IPS-18c (cell line): ENCODE measurements around the gene MCCD1.
"Not testable (repeated sequence)": the region's sequence is repeated elsewhere in the genome, so short reads cannot be mapped to it uniquely, and the experiment has no call there.

Experiments used
- H3K4me3 ChIP-seq: 2 replicates; pipeline ENCODE4 v1.7.0; 2013; ENCODE audit warnings: low read depth, mild to moderate bottlenecking, low read length, moderate library complexity; ENCODE audit not compliant: insufficient read depth
- H3K9me3 ChIP-seq: one replicate; pipeline ENCODE4 v1.6.1; 2013; ENCODE audit warnings: mild to moderate bottlenecking, low read length, moderate library complexity; ENCODE audit not compliant: control insufficient read depth, insufficient read depth

The MCCD1 gene

DNA sequence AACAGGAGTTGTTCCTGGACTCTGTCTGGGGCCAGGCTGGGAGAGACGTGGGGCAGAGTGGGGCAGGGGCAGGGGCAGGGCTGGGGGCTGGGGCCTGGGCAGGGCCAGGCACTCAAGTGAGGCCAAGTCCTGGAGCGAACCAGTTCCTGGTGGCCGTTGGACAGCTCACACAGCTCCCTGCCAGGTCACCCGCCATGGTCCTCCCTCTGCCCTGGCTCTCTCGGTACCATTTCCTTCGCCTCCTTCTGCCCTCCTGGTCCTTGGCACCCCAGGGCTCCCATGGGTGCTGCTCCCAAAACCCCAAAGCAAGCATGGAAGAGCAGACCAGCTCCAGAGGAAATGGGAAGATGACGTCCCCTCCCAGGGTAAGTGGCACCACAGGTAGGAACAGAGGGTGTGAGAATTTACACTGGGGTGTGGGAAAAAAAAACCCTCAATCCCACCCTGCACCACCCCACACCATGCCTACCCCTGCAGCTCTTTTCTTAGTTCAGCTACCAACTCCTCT, at the start of gene MCCD1:
Gene MCCD1, plus strand, starts transcription at position 142 of the 508 bp plus-strand sequence. Its CDS starts 53 bp downstream, at position 195.
- Histone ChIP-seq H3K9me3 (no peaks in the 10 kb centered on the region), H3K4me3 (no peak within 1 kb of the TSS)

DNA sequence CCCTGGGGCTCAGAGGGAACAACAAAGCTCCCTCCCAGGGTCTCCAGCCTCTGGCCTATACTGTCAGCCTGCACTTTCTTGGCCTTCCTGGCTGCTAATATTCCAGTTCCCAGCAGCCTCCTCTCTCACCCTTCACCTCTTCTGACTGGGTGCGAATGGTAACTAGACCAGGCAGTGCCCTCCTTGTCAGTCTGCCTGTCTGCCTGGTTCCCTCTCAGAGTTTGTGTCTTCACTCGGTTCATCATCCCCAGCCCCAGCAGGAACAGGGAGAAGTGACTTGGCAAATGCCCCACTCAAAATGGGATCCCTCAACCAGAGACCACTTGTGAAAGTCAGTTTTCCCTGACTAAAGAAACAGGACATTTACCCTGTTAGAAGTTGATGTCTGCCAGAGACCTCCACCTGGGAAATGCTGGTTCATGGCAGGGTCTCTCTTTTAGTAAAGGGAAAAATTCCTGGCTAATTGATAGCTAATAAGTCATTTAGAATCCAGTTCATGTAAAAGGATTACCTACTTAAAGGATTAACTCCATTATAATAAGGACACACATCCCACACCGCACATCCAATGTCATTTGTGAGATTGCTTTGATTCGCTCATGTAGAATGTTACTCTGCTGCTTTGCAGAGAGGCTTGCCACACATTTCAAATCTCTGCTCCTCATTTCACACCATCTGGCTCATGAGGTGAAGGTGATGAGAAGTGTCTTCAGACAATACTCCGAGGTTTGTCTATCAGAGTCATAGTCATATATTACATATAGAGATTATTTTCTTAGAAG, 49.4 kb upstream of the MCCD1 start:
- no peak overlapping the region for H3K4me3 ChIP-seq
- no peaks in the 10 kb centered on the region for H3K9me3 ChIP-seq

DNA sequence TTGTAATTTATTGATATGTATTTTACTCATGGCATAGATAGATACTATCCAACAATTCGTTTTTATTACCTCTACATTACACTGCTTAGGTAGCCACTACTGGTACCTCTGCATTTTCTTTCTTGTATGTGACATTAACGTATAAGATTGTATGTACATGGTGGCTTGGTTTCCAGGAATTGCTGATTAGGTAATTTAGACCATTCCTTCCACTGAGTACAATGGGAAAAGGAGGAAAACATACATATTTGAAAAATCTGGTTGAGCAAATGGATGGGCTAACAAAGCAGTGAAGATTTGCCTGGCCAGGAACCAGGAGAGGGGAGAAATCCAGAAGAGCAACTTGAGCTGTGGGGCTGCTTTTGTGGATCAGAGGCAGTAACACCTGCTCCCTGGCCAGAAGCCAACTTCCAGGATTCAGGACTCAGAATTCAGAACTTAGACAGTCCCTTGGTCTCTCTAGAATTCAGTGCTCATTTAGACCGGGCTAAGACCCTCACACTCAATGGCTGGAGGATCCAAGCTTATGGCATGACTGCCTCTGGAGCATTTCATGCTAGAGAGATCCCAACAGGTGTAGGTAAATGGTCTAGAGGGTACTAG, 48.7 kb upstream of the MCCD1 start:
- no peak overlapping the region for H3K4me3 ChIP-seq

DNA sequence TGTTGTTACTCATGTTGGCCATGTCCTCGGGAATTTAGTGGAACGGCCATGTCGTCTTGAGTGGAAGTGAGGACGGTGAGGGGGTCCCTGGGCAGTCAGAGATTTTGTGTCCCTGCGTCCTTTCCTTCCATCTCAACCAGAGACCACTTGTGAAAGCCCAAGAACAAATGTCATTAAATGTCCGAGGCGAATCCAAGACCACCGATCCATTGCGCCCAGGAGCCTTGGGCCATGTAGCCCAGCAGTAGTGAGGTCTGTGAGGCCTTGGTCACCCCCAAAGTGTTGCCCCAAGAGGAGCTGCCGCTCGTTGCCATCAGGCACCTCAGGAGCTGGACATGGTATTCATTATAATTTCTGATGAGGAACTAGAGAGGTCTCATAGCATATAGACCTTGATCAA, 48.2 kb upstream of the MCCD1 start:
- Histone ChIP-seq H3K4me3 (no peak overlapping the region), H3K9me3 (no peaks in the 10 kb centered on the region)

More for the DNA sequence above, 48.7 kb upstream of the MCCD1 start:
- H3K9me3 ChIP-seq = no peaks in the 10 kb centered on the region

GRCh38 chr6:31483392-31483791, 45.4 kb upstream of the MCCD1 start:
- Histone ChIP-seq H3K9me3 (peaks cover 4% of the 10 kb centered on the region), H3K4me3 (no peak overlapping the region)

DNA sequence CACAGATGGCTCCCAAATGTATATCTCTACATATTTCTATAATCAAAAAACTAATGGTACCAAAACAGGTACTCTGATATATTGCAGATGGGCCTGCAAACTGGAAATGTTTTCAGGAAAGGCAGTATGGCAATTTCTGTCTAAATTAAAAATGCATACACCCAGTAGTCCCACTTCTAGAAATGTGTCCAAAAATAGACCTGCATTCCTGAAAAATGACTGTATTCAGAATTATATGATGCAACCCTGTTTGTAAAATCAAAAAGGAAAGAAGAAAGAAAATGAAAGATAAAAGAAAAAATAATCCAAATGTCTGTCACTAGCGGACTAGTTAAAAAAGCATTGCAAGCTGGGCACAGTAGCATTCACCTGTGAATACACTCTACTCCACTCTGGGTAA, 43.7 kb upstream of the MCCD1 start:
- peaks cover 4% of the 10 kb centered on the region for H3K9me3 ChIP-seq
- no peak overlapping the region for H3K4me3 ChIP-seq

GRCh38 chr6:31486065-31486837, 42.5 kb upstream of the MCCD1 start:
- H3K9me3 ChIP-seq, H3K4me3 ChIP-seq: not testable (repeated sequence)

- H3K9me3 ChIP-seq, H3K4me3 ChIP-seq: not testable (repeated sequence)
Observed at GRCh38 chr6:31487674-31488073, 41.1 kb upstream of the MCCD1 start.

DNA sequence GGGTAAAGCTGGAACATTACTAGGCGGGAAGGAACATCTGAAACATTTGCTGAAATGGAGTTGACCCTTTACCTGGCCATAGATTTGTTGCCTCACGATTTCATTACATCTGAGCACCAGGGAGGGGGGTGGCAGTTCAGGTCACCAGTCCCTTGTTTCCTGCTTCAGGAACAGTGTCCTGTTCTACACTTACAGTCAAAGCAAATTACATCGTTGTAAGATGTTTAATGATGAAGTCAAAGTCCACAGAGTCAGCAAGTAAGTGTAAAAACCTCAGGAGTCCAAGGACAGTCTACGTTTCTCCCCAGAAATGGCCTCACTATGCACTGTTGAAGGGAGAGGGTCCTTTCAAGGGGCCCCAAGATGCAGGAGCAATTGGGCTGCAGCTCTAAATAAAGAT, 39.7 kb upstream of the MCCD1 start:
- no peak overlapping the region for H3K4me3 ChIP-seq
- peaks cover 4% of the 10 kb centered on the region for H3K9me3 ChIP-seq

GRCh38 chr6:31490115-31490873, 38.5 kb upstream of the MCCD1 start:
- H3K4me3 ChIP-seq = no peak overlapping the region
- peaks cover 4% of the 10 kb centered on the region for H3K9me3 ChIP-seq

GRCh38 chr6:31493550-31493874, 35.2 kb upstream of the MCCD1 start:
- H3K4me3 ChIP-seq, H3K9me3 ChIP-seq: not testable (repeated sequence)

- H3K9me3 ChIP-seq = no peaks in the 10 kb centered on the region
- H3K4me3 ChIP-seq = peak overlapping the region; percentile 66
Observed at GRCh38 chr6:31493875-31494694, 34.7 kb upstream of the MCCD1 start.

GRCh38 chr6:31495580-31495979, 33.2 kb upstream of the MCCD1 start:
- Histone ChIP-seq H3K4me3 (peak overlapping the region; percentile 66; the same call in 1 of the 2 replicates), H3K9me3 (no peaks in the 10 kb centered on the region)

- H3K4me3 ChIP-seq, H3K9me3 ChIP-seq: not testable (repeated sequence)
Observed at GRCh38 chr6:31496826-31497225, 31.9 kb upstream of the MCCD1 start.

GRCh38 chr6:31497531-31498476, 31.0 kb upstream of the MCCD1 start, which contains the start of gene MICB:
Gene MICB (plus strand): TSS chr6:31498145. CDS start chr6:31498194, 49 bp downstream.
- peak within 1 kb of the TSS; percentile 77 for H3K4me3 ChIP-seq
- H3K9me3 ChIP-seq = no peaks in the 10 kb centered on the region
